HG03045 (cell line): ENCODE measurements around the gene CXXC5.
"Not testable (repeated sequence)": the region's sequence is repeated elsewhere in the genome, so short reads cannot be mapped to it uniquely, and the experiment has no call there.

ENCODE experiments used
- ATAC-seq: cut with Tn5 transposase; IDR thresholded peaks from one replicate; pipeline ENCODE4 v1.9.1; 2021; ENCODE audit warnings: mild to moderate bottlenecking, moderate library complexity; ENCODE audit not compliant: unreplicated experiment

Gene CXXC5

DNA sequence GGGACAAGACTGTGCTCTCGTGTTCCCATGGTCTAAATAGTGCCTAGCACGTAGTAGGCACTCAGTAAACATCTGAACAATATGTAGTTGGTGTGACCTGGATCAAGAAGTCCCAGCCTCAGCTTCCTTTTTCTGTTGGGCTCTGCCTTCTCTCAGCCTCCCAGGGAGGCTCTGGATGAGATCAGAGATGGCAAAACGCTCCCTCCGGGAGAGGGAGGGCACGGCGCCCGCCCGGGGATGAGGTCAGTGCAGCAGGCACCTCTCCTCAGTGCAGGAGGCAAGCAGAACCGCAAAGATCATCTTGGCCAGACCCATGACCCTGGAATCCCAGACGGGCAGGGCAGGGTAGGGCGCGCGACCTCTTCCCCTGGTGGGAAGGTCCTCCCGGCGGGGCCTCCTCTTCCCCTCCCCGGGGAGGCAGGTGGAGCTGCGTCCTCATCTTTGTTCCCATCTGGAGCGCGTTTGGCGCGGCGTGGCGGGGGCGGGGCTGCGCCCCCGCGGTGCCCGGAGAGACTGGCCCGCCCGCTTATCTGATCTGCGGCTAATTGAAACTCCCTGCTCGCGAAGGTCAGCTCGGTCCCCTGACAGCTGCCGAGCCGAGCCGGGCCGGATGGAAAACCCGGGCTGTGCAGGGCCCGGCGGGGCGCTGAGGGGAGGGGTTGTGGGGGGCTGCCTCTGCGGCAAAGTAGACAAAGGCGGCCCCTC, 60.9 kb downstream of the CXXC5 start:
- ATAC-seq: no peak

GRCh38 chr5:139709582-139710318, 61.6 kb downstream of the CXXC5 start:
- ATAC-seq: no peak

- no peak for ATAC-seq
Measured at GRCh38 chr5:139710319-139711066, 62.3 kb downstream of the CXXC5 start.

DNA sequence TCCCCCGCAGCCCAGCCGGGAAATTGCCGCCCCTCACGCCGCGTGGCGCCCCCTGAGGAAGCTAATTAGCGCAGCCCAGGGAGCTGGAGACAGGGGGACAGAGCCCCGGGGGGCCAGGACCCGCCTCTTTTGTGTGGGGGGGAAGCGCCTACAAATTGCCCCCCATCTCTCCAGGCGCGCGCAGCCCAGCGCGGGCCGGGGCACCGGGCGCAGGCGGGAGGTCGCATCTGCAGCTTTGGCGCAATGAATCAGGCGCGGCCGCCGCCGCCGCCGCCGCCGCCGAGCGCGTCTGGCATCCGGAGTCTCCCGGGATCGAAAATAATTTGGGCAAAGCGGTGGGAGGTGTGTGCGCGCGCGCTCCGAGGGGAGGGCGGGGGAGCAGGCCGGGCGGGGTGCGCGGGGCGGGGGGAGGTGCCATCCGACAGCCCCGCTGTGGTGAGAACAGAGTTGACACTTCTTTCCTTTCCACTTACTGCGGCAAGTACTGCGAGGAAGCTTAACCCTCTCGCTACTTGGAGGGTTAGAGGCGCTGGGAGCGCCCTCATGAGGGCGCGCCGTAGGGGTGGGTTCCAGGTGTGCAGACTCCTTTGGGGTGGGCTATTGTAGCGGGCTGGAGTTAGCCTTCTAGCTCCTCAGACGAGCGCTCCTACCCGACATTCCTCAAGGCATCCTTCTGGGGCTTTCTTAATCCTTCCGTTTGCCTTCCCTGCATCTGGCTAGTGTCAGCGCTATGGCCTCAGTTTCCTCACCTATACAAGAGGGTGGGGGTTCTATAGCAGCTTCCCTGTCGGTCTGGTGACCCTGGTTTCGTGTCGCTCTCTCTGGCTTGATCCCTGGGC, 63.1 kb downstream of the CXXC5 start:
- ATAC-seq: no peak

DNA sequence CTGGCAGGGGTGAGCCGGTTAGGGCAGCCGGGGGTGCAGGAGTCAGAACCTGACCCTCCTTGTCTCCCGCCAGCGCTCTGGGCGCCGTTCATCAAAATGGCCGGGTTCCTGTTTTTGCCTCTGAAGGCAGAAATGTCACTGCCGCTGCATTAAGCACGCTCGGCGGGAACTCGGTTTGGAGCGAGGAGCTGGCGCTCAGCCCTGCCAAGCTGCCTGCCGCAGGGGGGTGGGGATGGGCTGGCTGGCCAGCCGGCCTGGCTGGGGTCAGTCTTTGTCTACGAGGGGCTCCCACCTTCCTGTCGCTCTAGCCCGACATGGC, 63.7 kb downstream of the CXXC5 start:
- ATAC-seq: no peak

DNA sequence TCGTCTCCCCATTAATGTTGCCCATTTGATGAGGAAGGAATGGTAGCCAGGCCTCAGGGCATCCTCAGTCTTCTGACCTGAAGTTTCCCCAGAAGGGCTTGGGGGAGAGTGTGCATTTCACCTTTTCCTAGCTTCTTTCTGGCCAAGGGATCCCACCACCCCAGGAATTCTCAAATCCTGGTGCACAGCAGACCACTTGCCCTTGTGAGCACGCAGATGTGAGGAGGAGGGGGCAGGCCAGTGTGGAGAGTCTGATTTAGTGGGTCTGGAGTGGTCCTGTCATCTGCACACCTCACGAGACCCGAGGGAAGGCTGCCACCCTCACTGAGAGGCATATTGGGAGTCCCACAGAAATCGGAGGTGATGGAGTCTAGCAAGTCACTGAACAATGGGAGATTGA, 64.3 kb downstream of the CXXC5 start:
- ATAC-seq: no peak

GRCh38 chr5:139713898-139714297, 65.7 kb downstream of the CXXC5 start:
- not testable (repeated sequence) for ATAC-seq

GRCh38 chr5:139717221-139717620, 69.1 kb downstream of the CXXC5 start:
- no peak for ATAC-seq

- not testable (repeated sequence) for ATAC-seq
Measured at GRCh38 chr5:139718403-139718802, 70.3 kb downstream of the CXXC5 start.

GRCh38 chr5:139719970-139720369, 71.8 kb downstream of the CXXC5 start:
- ATAC-seq: not testable (repeated sequence)

- no peak for ATAC-seq
Measured at GRCh38 chr5:139723986-139724587, 75.9 kb downstream of the CXXC5 start.

DNA sequence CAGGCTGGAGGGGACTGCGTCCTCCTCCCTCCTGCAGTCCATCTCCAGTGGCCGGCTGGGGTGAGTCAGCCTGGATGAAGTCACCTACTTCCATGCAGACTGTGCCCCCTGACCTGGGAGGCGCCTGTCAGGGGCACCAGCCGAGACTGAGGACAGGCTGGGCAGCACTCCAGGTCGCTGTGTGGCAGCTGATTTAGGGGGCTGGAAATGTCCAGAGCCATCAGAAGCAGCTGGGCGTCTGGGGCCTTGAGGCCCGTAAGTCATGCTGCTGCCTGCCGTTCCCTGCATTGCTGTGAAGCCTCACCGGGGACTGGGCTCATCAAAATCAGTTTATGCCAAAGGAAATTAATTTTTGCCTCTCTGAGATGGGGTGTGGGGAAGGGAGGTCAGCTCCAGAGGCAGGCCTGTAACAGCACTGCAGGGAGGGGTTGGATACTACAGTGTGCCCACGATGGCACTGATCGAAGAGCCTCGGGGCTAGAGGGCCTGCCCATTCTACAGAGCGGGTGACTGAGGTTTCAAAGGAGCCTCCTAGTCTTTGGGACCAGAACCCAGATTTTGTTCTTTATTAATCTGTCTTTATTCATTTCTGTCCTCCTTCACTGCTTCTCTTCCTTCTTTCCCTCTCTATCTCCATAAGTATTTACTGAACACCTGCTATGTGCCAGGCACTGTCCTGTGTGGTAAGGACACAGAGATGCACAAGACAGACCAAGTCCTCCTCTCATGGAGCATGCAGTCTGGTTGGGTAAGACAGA, 77.1 kb downstream of the CXXC5 start:
- ATAC-seq: no peak

DNA sequence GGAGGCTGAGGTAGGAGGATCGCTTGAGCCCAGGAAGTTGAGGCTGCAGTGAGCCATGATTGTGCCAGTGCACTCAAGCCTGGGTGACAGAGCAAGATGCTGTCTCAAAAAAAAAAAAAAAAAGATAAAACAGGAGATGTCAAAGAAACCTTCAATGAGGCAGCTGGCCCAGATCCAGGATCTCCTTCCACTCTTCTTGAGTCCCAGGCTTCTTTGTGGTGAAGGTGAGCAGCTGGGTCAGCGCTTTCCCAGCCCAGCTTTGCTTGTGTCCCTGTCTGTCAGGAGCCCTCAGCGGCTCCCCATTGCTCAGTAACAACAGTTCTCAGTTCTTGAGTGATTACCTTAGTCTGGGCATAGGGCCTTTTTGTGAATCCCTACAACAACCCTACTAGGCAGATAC, 78.1 kb downstream of the CXXC5 start:
- ATAC-seq: no peak

GRCh38 chr5:139727615-139728014, 79.5 kb downstream of the CXXC5 start:
- ATAC-seq: not testable (repeated sequence)

DNA sequence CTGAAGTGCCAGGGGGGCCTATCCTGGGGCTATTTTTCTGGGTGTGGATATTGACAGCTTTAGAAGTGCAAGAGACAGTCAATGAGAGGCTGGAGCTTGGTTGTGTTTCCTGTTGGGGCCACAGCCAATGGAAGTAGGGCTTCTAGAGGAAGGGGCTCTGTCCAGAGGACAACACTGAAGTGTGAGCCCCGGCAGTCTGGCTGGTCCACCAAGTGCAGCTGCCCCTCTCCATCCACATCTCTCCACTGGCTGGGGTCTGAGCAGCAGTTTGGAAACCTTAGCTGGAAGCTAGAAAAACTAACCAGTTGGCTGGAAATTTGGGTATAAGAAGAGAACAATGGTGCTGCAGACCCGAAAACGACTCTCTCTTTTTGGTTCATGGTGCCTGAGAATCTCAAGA, 83.1 kb downstream of the CXXC5 start:
- ATAC-seq: no peak

DNA sequence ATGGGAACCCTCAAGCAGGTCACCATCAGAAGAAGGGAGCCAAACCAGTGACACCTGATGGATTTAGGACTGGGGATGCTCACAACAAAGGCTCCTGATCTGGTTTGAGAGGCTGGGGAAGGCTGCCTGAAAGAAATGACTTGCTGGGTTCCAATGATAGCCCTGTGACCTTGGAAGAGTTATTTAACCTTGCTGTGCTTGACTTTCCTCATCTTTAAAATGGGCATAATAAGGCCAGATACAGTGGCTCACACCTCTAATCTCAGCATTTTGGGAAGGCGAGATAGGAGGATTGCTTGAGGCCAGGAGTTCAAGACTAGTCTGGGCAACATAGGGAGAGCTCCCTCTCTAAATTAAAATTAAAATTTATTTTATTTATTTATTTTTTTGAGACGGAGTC, 83.9 kb downstream of the CXXC5 start:
- ATAC-seq: no peak

DNA sequence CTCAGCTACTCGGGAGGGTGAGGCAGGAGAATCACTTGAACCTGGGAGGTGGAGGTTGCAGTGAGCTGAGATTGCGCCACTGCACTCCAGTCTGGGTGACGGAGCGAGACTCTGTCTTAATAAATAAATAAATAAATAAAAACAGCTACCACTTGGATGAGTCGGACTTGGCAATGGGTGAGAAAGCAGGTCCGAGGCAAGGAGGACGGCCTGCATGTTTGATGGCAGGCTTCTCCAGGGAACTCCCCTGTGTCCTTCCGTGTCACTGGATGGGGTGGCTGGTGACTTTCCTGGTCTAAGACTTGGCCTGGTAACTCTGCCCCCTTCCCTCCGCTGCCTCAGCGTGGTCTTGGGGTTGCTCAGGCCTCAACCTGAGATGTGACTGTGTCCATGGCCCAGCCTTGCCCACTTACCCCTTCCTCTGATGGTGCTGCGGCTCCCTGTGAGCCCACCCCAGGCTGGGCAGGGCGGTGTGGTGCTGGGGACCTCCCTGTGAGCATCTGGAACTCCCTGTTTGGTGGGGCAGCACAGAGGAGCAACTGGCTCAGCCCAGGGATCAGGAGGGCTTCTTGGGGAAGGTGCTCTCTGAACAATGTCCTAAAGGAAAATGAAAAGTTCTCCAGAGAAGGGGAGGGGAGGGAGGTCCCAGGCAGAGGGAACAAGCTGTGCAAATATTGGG, 85.0 kb downstream of the CXXC5 start:
- no peak for ATAC-seq
